Measurements from ENCODE around the gene MRPS7. TPM values are rescaled to one million over a fixed set of nuclear protein-coding genes. Genes with fewer than 3 reads are reported as not detected.
"Not testable (repeated sequence)": the region's sequence is repeated elsewhere in the genome, so short reads cannot be mapped to it uniquely, and the experiment has no call there.

Gene MRPS7
- total RNA-seq, 3 donors from 2014 or later, result 46.4 to 64.8 (median 59.5) TPM

DNA sequence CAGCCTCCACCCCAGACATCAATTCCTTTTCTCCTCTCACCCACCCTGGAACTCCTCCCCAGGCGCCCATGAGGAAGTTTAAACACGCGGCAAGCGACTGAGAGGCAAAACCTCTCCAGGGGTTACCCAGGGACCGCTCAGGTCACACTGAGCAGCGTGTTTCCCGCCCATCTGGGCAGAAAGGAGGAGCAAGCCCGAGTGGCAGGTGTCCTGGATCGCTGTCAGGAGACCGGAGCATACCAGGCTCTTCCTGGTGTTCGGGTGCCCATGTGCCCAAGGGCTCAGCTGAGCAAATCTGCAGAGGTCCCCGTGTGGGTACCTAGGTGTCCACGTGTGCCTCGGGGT, 27.1 kb downstream of the MRPS7 start:
- H3K36me3 ChIP-seq (ENCODE audit: low read depth), result peaks cover 2% of the 10 kb centered on the region
- H3K9me3 ChIP-seq, result no peaks in the 10 kb centered on the region
- peaks cover 3% of the 10 kb centered on the region for H3K4me1 ChIP-seq (ENCODE audit: low read depth)
- peak in 1 of 3 donors; percentile 65 for DNase-seq
- TF ChIP-seq CTCF (IDR thresholded peaks at IDR 0.05), result no peak
- peak overlapping the region; percentile 31 for H3K4me3 ChIP-seq
- intact Hi-C loops (cut with DNase I, micrococcal nuclease), result no loop called here
- ATAC-seq, result peak; percentile 66

DNA sequence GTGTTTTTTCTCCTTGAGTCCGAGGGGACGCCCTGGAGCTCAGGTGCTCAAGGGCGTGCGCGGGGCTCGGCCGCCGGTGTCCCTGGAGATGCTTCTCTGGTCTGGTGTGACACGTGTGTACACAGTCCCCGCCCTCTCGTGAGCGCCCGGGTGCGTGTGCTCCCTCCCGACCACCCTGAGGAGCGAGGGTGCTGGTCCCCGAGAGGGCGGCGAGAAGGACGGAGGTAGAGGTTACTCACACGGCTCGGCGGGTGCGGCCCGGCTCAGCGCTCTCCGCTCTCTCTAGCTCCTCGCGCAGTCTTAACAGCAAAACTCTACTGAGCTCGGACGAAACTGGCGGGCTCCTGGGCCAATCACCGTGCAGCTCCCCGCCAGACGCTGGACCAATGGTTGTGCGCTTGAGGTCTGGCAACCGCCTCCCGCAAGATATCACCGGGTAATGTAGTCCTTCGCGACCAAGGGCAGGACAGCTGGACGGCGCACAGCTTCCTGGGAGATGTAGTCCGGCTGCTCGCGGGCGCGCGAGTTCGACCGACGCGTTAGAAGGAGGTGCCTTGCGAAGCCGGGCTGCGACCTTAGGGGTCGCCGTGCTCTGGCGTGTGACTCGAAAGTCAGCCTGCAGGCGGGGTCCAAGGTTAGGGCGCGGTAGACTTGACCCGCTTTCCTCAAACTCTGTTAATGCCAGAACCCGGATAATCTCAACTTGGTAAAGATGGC, 27.6 kb downstream of the MRPS7 start, which contains the start of gene SLC25A19:
Gene SLC25A19 (minus strand): TSS at position 319 of the 717 bp plus-strand sequence. CDS start 2,669 bp downstream, outside the sequence.
- peak; percentile 96 to 99 (median 97) for DNase-seq
- Histone ChIP-seq H3K36me3 (ENCODE audit: low read depth) (peaks cover 2% of the 10 kb centered on the region), H3K4me1 (ENCODE audit: low read depth) (peaks cover 3% of the 10 kb centered on the region), H3K4me3 (peak within 1 kb of the TSS; percentile 31), H3K9me3 (no peaks in the 10 kb centered on the region)
- TF ChIP-seq CTCF (IDR thresholded peaks at IDR 0.05), result no peak
- intact Hi-C loops (cut with DNase I, micrococcal nuclease), result no loop called here
- ATAC-seq, result peak; percentile 96

GRCh38 chr17:75289832-75290337, 28.2 kb downstream of the MRPS7 start:
- intact Hi-C loops (cut with DNase I, micrococcal nuclease), result no loop called here
- ATAC-seq, result peak; percentile 43
- no peaks in the 10 kb centered on the region for H3K9me3 ChIP-seq
- DNase-seq, result peak; percentile 71 to 79 (median 77)
- H3K36me3 ChIP-seq (ENCODE audit: low read depth), result peaks cover 2% of the 10 kb centered on the region
- peak; percentile 9 for TF ChIP-seq CTCF (IDR thresholded peaks at IDR 0.05)
- H3K4me3 ChIP-seq, result peak overlapping the region; percentile 31
- H3K4me1 ChIP-seq (ENCODE audit: low read depth), result peaks cover 3% of the 10 kb centered on the region

DNA sequence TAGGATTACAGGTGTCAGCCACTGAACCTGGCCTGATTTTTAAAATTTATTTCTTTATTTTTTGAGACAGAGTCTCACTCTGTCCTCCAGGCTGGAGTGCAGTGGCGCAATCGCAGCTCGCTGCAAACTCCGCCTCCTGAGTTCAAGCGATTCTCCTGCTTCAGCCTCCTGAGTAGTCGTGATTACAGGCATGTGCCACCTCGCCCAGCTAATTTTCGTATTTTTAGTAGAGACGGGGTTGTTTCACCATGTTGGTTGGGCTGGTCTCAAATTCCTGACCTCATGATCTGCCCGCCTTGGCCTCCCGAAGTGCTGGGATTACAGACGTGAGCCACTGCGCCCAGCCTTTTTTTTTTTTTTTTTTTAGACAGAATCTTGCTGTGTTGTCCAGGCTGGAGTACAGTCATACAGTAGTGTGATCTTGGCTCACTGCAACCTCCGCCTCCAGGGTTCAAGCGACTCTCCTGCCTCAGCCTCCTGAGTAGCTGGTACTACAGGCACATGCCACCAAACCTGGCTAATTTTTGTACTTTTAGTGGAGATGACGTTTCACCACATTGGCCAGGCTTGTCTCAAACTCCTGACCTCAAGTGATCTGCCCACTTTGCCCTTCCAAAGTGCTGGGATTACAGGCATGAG, 31.2 kb downstream of the MRPS7 start:
- H3K36me3 ChIP-seq (ENCODE audit: low read depth); H3K4me1 ChIP-seq (ENCODE audit: low read depth); H3K9me3 ChIP-seq; H3K4me3 ChIP-seq; DNase-seq; intact Hi-C loops (cut with DNase I, micrococcal nuclease); ATAC-seq: not testable (repeated sequence)

DNA sequence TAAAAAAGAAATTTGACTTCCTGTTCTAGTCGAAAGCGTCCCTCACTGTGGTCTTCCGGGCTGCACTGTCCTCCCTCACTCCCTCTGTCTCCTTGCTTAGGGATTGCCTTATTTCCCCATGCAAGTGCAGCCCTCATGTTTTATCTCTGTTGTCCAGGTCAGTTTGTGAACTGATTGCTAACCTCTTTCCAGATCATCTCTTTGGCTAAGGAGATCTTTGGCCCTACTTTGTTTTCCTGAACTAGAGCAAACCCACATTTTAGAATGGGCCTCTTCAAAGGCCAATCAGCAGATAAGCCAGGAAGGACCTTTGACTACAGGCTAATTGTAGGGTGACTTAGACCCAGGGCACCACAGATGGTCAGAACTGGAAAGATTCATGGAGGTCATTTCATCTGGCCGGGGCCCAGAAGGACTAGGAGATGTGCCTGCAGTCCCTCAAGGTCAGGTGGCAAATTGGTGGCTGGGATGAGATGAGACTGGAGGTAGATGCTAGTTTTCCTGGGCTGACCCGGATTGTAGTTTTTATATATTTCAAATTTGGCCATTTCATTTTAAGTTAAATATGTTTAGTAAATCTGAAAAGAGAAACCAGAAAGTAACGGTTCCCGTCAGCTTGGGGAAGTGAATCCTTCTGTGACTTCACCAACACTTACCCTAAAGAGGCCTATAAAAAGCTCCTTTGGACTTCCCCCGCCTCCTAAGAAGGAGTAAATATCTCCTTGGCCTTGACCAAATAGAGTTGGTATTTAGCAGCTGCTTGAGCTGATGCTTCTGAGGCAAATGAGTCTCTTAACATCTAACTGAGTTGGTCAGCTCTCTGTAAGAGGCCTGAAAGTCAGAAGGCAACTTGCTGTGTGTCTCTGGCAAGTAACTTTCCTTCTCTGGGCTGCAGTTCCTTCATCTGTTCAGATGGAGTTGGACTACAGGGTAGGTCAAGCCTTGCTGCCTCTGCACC, 33.8 kb downstream of the MRPS7 start:
- no peaks in the 10 kb centered on the region for H3K4me1 ChIP-seq (ENCODE audit: low read depth)
- intact Hi-C loops (cut with DNase I, micrococcal nuclease), result no loop called here
- no peaks in the 10 kb centered on the region for H3K9me3 ChIP-seq
- H3K4me3 ChIP-seq, result no peak overlapping the region
- peak in 1 of 3 donors; percentile 48 for DNase-seq
- TF ChIP-seq CTCF (IDR thresholded peaks at IDR 0.05), result no peak
- peak; percentile 73 for ATAC-seq
- H3K36me3 ChIP-seq (ENCODE audit: low read depth), result no peaks in the 10 kb centered on the region
